NB4 (cell line): ENCODE measurements around the gene SCYL2.
"Not testable (repeated sequence)": the region's sequence is repeated elsewhere in the genome, so short reads cannot be mapped to it uniquely, and the experiment has no call there.

Source experiments
- DNase-seq: peaks from one replicate; pipeline ENCODE4 v3.0.0; 2010; ENCODE audit warnings: low read depth
- H3K4me3 ChIP-seq: one replicate; pipeline ENCODE4 v1.5.1; 2011; ENCODE audit warnings: mild to moderate bottlenecking, low read depth, low read length, moderate library complexity
- CTCF ChIP-seq: IDR thresholded peaks from one replicate; pipeline ENCODE4 v1.5.1; 2012; ENCODE audit warnings: low read depth, low read length
- MAX ChIP-seq: IDR thresholded peaks from 2 replicates; pipeline ENCODE4 v1.6.1; 2011; ENCODE audit warnings: low read depth, low read length
- MYC ChIP-seq: IDR thresholded peaks from 2 replicates; pipeline ENCODE4 v1.6.1; 2011; ENCODE audit warnings: low read depth, low read length
- POLR2A ChIP-seq: IDR thresholded peaks from 2 replicates; pipeline ENCODE4 v1.6.1; 2011; ENCODE audit warnings: mild to moderate bottlenecking; ENCODE audit not compliant: insufficient read length; ENCODE audit errors: extremely low read depth

Gene SCYL2

GRCh38 chr12:100229036-100229635 lies 37.8 kb upstream of the SCYL2 start:
- DNase-seq: peak; percentile 86
- H3K4me3 ChIP-seq: no peak overlapping the region
- TF ChIP-seq MAX (no peak), CTCF (peak; percentile 66)

- no peak overlapping the region for H3K4me3 ChIP-seq
- DNase-seq: peak; percentile 80
- TF ChIP-seq MAX: no peak
- TF ChIP-seq MYC: no peak
These were observed 37.1 kb upstream of the SCYL2 start for GRCh38 chr12:100229876-100230275.

GRCh38 chr12:100231873-100232272 lies 35.1 kb upstream of the SCYL2 start:
- DNase-seq, H3K4me3 ChIP-seq: not testable (repeated sequence)

GRCh38 chr12:100234166-100234565 lies 32.8 kb upstream of the SCYL2 start:
- H3K4me3 ChIP-seq: no peak overlapping the region
- no peak for TF ChIP-seq MYC
- no peak for TF ChIP-seq MAX
- no peak for TF ChIP-seq CTCF
- TF ChIP-seq POLR2A: no peak
- no peak for DNase-seq

- no peak overlapping the region for H3K4me3 ChIP-seq
- TF ChIP-seq POLR2A: no peak
- no peak for TF ChIP-seq MAX
- no peak for TF ChIP-seq MYC
- peak; percentile 80 for TF ChIP-seq CTCF
- DNase-seq: peak; percentile 68
These were observed 32.2 kb upstream of the SCYL2 start for GRCh38 chr12:100234591-100235304.

GRCh38 chr12:100238801-100239200 lies 28.2 kb upstream of the SCYL2 start:
- TF ChIP-seq MYC: no peak
- no peak for TF ChIP-seq MAX
- TF ChIP-seq POLR2A: no peak
- TF ChIP-seq CTCF: no peak
- no peak overlapping the region for H3K4me3 ChIP-seq
- DNase-seq: no peak

- TF ChIP-seq POLR2A: no peak
- no peak for TF ChIP-seq MYC
- no peak for TF ChIP-seq MAX
- TF ChIP-seq CTCF: no peak
- H3K4me3 ChIP-seq: no peak overlapping the region
- DNase-seq: no peak
These were observed 27.4 kb upstream of the SCYL2 start for GRCh38 chr12:100239589-100239988.
